Measurements from ENCODE around the gene CCDC191.

CCDC191 gene

GRCh38 chr3:114060906-114061655 lies 4.8 kb upstream of the CCDC191 start:
- DNase-seq (ENCODE audit: low read depth in 2 of 2) = no peak

DNA sequence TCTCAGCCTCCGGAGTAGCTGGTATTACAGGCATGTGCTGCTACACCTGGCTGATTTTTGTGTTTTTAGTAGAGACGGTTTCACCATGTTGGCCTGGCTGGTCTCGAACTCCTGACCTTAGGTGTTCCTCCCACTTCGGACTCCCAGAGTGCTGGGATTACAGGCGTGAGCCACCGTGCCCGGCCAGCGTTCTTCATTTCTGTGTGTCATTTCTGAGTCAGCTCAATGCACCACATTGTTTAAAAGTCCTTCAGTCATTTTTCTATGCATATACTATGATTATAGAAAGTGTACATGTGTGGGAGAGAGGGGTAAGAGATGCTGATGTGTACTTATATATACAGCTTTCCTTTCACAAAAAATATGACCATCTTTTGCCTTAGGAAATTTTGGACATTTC lies 2.3 kb upstream of the CCDC191 start:
- DNase-seq (ENCODE audit: low read depth in 2 of 2) = no peak

DNA sequence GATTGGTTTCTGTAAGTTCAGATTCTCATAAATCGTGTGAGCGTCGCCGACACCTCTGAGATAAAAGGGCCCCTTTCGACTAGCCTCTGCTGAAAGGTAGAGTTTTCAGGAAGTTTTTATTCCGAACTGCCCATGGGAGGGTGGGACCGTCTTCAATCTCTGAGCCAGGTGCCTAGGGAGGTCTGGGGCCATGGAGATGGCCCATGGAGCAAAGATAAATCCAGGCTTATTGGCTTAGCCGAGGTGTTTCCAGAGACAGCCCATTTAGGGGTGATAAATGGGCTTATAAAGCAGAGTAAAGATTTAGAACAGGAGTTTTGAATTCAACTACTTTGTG lies 653 bp upstream of the CCDC191 start:
- no peak for DNase-seq (ENCODE audit: low read depth in 2 of 2)

GRCh38 chr3:114052216-114052615 lies 4.1 kb downstream of the CCDC191 start:
- DNase-seq (ENCODE audit: low read depth in 2 of 2) = no peak

DNA sequence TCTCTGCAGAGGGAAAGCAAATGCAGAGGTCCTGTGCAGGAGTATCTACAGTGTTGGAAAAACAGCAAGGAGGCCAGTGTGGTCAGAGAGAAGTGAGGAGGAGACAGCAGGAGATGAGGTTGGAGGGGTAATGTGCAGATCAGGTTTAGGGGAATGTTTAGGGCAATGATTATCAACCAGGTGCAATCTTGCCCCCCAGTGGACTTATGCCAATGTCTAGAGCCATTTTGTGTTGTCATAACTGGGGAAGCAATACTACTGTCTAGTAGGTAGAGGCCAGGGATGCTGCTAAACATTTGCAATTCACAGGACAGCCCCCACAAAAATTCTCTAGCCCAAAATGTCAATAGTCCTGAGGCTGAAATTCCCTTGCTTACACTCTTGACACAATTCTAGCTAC lies 13.1 kb downstream of the CCDC191 start:
- no peak for DNase-seq (ENCODE audit: low read depth in 2 of 2)

- DNase-seq (ENCODE audit: low read depth in 2 of 2) = no peak
Observed at GRCh38 chr3:114035896-114036295, 20.4 kb downstream of the CCDC191 start.

DNA sequence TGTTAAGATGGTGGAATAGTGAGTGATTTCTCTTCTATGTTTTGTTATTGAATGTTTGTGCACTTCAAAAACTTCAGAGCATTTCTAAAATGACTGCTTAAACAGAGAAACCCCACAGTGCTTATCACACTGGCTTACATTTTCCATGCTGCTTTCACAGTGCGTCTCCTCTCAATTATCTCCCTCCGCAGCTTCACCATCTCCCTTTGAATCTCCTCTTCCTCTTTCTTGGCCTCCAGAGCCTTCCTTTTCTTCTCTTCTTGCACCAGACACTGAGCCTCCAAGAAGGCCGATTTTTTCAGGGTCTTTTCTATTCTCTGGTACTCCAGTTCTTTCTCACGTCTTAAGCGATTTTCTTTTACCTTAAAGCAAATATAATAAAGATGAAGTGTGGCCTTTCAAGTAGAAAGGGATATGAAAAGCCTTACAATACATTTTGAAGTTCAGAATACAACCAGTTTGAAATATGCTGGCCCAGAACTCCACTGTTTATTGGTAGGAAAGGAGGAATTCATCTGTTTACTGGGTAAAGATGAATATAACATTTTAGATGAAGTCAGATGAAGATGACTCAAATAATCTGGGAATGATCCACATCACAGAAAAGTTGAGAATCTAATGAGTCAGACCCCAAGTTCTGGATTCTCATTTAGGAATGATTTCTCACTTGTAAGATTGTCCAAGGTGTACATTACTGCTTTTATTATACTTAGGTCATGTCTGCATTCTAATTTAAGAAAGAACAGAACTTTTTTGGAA lies 21.4 kb downstream of the CCDC191 start:
- no peak for DNase-seq (ENCODE audit: low read depth in 2 of 2)

DNA sequence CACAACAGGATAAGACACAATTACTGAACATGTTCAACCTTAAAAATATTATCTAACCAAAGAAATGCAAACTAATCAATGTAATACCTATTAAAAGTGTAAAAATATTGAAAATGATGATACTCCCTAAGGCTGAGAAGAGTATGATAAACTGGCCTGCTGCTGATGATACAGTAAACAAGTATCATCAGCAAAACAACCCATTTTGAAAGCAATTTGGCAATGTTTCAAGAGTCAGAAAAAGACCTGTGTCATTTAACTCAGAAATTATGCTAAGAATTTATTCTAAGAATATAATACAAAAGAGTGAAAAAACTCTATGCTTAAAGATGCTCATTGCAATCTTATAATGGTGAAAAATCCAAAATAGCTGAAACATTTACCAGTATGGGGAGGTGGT lies 22.1 kb downstream of the CCDC191 start:
- DNase-seq (ENCODE audit: low read depth in 2 of 2) = no peak

DNA sequence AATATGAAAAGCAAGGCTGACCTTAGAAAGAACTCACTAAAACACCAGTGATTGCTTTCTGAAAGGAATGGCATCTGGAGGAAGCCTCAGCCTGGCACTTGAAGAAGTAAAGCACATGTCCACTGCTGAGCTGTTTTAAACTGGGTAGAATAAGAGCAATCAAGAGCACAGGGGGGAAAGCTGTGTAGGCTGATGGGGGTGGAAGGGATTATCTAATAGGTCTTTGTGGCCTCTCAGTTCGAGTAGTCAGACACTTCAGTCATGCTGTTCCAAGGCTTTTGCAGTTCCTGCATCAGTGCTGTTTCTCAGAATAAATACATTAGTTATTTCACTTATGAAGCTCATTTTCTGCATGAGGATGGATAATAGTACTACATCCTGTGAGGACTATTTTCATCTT lies 22.6 kb downstream of the CCDC191 start:
- no peak for DNase-seq (ENCODE audit: low read depth in 2 of 2)

GRCh38 chr3:114026331-114026730 lies 30.0 kb downstream of the CCDC191 start:
- DNase-seq (ENCODE audit: low read depth in 2 of 2) = no peak

- no peak for DNase-seq (ENCODE audit: low read depth in 2 of 2)
Observed at GRCh38 chr3:114025451-114025850, 30.9 kb downstream of the CCDC191 start.

- DNase-seq (ENCODE audit: low read depth in 2 of 2) = no peak
Observed at GRCh38 chr3:114022145-114022802, 34.1 kb downstream of the CCDC191 start.

- no peak for DNase-seq (ENCODE audit: low read depth in 2 of 2)
Observed at GRCh38 chr3:114020907-114021306, 35.4 kb downstream of the CCDC191 start.

DNA sequence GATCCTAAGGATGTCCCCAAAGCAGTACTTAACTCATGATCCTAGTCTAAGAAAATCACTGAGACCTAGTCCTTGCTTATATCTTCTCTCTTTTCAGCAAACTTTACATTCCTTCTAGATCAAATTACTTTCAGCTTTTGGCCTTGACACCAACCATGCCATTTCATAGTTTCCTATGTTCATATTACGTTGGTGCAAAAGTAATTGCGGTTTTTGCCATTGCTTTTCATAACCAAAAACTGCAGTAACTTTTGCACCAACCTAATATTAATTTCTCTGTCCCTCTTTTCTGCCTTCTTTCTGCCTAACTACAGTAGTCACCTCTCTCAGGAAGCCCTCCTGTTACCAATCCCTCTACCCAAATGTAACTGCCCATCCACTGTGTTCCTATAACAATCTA lies 36.8 kb downstream of the CCDC191 start:
- no peak for DNase-seq (ENCODE audit: low read depth in 2 of 2)

DNA sequence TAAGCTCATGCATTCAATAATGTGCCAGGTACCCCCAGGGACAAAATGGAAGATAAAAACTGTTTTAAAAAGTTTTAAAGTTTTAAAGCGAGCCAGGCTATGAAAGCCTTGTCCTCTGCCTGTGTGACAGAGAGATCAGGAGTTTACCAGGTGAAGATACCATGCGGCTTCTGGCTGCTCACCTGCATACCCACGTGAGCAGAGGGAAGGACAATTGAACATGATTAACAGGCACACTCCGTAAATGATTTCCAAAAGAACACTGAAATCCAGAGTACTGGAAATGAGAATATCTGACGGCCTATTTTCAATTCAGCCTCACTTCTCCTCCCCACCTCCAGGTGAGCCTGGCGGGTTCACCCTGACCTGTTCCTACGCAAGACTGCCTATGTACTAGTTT lies 42.1 kb downstream of the CCDC191 start:
- no peak for DNase-seq (ENCODE audit: low read depth in 2 of 2)

GRCh38 chr3:114011059-114011797 lies 45.1 kb downstream of the CCDC191 start:
- DNase-seq (ENCODE audit: low read depth in 2 of 2) = no peak

- no peak for DNase-seq (ENCODE audit: low read depth in 2 of 2)
Observed at GRCh38 chr3:114005481-114005880, 50.8 kb downstream of the CCDC191 start.

- no peak for DNase-seq (ENCODE audit: low read depth in 2 of 2)
Observed at GRCh38 chr3:113985541-113985940, 70.8 kb downstream of the CCDC191 start.

- DNase-seq (ENCODE audit: low read depth in 2 of 2) = no peak
Observed at GRCh38 chr3:113983544-113983943, 72.8 kb downstream of the CCDC191 start.

GRCh38 chr3:113981803-113982202 lies 74.5 kb downstream of the CCDC191 start:
- DNase-seq (ENCODE audit: low read depth in 2 of 2) = no peak

GRCh38 chr3:113979916-113980315 lies 76.4 kb downstream of the CCDC191 start:
- no peak for DNase-seq (ENCODE audit: low read depth in 2 of 2)

- DNase-seq (ENCODE audit: low read depth in 2 of 2) = no peak
Observed at GRCh38 chr3:113977822-113978221, 78.5 kb downstream of the CCDC191 start.
